K562 (cell line): ENCODE measurements around the gene METTL23. TPM values are rescaled to one million over a fixed set of nuclear protein-coding genes. Genes with fewer than 3 reads are reported as not detected.

Experiments
- BMI1 ChIP-seq: fragments of 150-350 bp; IDR thresholded peaks from 2 replicates; pipeline ENCODE4 v1.6.1; 2014; ENCODE audit warnings: low read length
- ILF3 ChIP-seq: fragments of 450-650 bp; IDR thresholded peaks from 2 replicates; pipeline ENCODE4 v1.6.1; 2018; ENCODE audit warnings: antibody characterized with exemption, mild to moderate bottlenecking, moderate library complexity, borderline replicate concordance
- NBN ChIP-seq: fragments of 450-650 bp; IDR thresholded peaks from 2 replicates; pipeline ENCODE4 v1.6.1; 2016; ENCODE audit warnings: low read depth, mild to moderate bottlenecking
- RBM15 ChIP-seq: fragments of 200-400 bp; formaldehyde crosslinking; IDR thresholded peaks from 2 replicates; pipeline ENCODE4 v1.6.1; 2018; ENCODE audit warnings: mild to moderate bottlenecking, low read length, moderate library complexity; ENCODE audit not compliant: insufficient read depth
- TGIF2 ChIP-seq: sonication (generic); formaldehyde crosslinking; IDR thresholded peaks from 2 replicates; pipeline ENCODE4 v1.8.1; 2022; ENCODE audit warnings: mild to moderate bottlenecking, missing genetic modification reagents, moderate library complexity
- polyA plus RNA-seq, 8 experiments: library from polyadenylated mRNA; depleted of rRNA in 4 of 8; stranded (reverse) in 5 of 8; unstranded in 3 of 8; fragments of >200 nt; fragmentation: Nextera tagmentation in 2 of 8; fragmentation: Illumina TruSeq in 1 of 8; extraction: Ambion mirVana in 2 of 8; extraction: Trizol in 1 of 8; gene quantifications; 2 replicates each; pipeline versions ENCODE4 v1.2.1 to v1.2.3, GENCODE V29; 2011 to 2014; ENCODE audit warnings: inconsistent platforms in 1 of 8, missing spikeins in 1 of 8
- total RNA-seq, 7 experiments: library from RNA; depleted of rRNA in 6 of 7; stranded (reverse); fragments of >200 nt in 6 of 7; fragmentation: Illumina TruSeq in 2 of 7; extraction: Trizol in 2 of 7; gene quantifications; 2 replicates each; pipeline versions ENCODE4 v1.2.1 to v1.2.3, GENCODE V29; 2011 to 2021; ENCODE audit warnings: low replicate concordance in 1 of 7
- TF ChIP-seq, protein P1 (sequence below): fragments of 200-800 bp; sonication (Bioruptor generic); IDR thresholded peaks from 2 replicates; pipeline ENCODE4 v1.6.1; 2016; ENCODE audit warnings: missing genetic modification characterization, missing compliant biosample characterization

The METTL23 gene
- total and polyA plus RNA-seq, 9 of the 15 experiments (the other 6 are each of a cell fraction or from before 2014, with no cell fraction given): 29.4 to 67.3 (median 41.6) TPM

DNA sequence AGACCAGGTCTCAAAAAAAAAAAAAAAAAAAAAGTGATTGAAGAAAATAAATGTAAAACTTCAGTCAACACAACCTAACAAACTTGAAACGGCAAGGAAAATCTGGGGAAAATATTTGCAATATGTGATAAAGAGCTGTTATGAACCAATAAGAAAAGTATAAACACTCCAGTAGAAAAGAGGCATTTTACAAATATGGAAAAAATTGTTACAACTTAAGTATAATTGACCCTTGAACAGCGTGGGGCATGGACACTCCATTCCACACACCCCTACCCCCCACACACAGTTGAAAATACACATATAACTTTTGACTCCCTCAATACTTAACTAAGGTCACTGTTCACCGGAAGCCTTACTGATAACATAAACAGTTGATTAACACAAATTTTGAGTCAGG is 31.9 kb downstream of the METTL23 start (continued):
- TF ChIP-seq TGIF2 (CRISPR knock-in tag): no peak
- no peak for TF ChIP-seq RBM15
- TF ChIP-seq BMI1: no peak
- TF ChIP-seq NBN: no peak
- no peak for TF ChIP-seq ILF3
- TF ChIP-seq, protein P1, sequence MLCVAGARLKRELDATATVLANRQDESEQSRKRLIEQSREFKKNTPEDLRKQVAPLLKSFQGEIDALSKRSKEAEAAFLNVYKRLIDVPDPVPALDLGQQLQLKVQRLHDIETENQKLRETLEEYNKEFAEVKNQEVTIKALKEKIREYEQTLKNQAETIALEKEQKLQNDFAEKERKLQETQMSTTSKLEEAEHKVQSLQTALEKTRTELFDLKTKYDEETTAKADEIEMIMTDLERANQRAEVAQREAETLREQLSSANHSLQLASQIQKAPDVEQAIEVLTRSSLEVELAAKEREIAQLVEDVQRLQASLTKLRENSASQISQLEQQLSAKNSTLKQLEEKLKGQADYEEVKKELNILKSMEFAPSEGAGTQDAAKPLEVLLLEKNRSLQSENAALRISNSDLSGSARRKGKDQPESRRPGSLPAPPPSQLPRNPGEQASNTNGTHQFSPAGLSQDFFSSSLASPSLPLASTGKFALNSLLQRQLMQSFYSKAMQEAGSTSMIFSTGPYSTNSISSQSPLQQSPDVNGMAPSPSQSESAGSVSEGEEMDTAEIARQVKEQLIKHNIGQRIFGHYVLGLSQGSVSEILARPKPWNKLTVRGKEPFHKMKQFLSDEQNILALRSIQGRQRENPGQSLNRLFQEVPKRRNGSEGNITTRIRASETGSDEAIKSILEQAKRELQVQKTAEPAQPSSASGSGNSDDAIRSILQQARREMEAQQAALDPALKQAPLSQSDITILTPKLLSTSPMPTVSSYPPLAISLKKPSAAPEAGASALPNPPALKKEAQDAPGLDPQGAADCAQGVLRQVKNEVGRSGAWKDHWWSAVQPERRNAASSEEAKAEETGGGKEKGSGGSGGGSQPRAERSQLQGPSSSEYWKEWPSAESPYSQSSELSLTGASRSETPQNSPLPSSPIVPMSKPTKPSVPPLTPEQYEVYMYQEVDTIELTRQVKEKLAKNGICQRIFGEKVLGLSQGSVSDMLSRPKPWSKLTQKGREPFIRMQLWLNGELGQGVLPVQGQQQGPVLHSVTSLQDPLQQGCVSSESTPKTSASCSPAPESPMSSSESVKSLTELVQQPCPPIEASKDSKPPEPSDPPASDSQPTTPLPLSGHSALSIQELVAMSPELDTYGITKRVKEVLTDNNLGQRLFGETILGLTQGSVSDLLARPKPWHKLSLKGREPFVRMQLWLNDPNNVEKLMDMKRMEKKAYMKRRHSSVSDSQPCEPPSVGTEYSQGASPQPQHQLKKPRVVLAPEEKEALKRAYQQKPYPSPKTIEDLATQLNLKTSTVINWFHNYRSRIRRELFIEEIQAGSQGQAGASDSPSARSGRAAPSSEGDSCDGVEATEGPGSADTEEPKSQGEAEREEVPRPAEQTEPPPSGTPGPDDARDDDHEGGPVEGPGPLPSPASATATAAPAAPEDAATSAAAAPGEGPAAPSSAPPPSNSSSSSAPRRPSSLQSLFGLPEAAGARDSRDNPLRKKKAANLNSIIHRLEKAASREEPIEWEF (CRISPR knock-in tag): no peak
